Endothelial cell of umbilical vein (primary cell): ENCODE results near the gene SNRPA. TPM values are rescaled to one million over a fixed set of nuclear protein-coding genes. Genes with fewer than 3 reads are reported as not detected.

Source experiments
- BruUV-seq: library from RNA; stranded (reverse); fragments of 400-500 nt; replicated peaks from 2 replicates; lab custom pipeline; 2021; lab: Mats Ljungman, UMichigan
- CTCF ChIA-PET: fragments of 300-600, 350-600 bp; sonication (Branson Sonifier 250); formaldehyde crosslinking; loops from one replicate; lab custom pipeline; 2021; ENCODE audit warnings: antibody characterized with exemption, inconsistent platforms; lab: Charles Lee
- POLR2A ChIA-PET: fragments of 300-600, 350-600 bp; sonication (Branson Sonifier 250); formaldehyde crosslinking; loops from one replicate; lab custom pipeline; 2021; ENCODE audit warnings: antibody characterized with exemption, inconsistent platforms; lab: Charles Lee
- DNase-seq: peaks from one replicate; pipeline ENCODE4 v3.0.0-alpha.2; 2011; ENCODE audit warnings: low read depth, low spot score
- FAIRE-seq: peaks from 2 replicates; lab custom pipeline; 2011; peaks lifted over from hg19 to GRCh38; lab: Jason Lieb, UNC
- H2AFZ ChIP-seq: 2 replicates; pipeline ENCODE4 v1.6.0; 2012; ENCODE audit warnings: low read depth, low read length, control low read depth, inconsistent platforms
- H3K27ac ChIP-seq: 2 replicates; pipeline ENCODE4 v1.5.1; 2011; ENCODE audit warnings: low read depth, mild to moderate bottlenecking, control low read depth, low read length, moderate library complexity; ENCODE audit not compliant: insufficient read depth
- H3K27me3 ChIP-seq, 2 experiments: 2 replicates each; pipeline versions ENCODE4 v1.6.0 to v1.6.1; 2011; ENCODE audit warnings: low read length in 2 of 2, mixed read lengths in 1 of 2; ENCODE audit not compliant: control insufficient read depth in 2 of 2, insufficient read depth in 2 of 2
- H3K36me3 ChIP-seq, 2 experiments: 2 replicates in 1 of 2; 3 replicates in 1 of 2; pipeline ENCODE4 v1.5.1; 2011; ENCODE audit warnings: low read length in 2 of 2, mild to moderate bottlenecking in 1 of 2, moderate library complexity in 1 of 2; ENCODE audit not compliant: control insufficient read depth in 2 of 2, insufficient read depth in 2 of 2; ENCODE audit errors: extremely low read depth in 1 of 2
- H3K4me1 ChIP-seq: 3 replicates; pipeline ENCODE4 v1.5.1; 2011; ENCODE audit warnings: mild to moderate bottlenecking, low read length; ENCODE audit not compliant: control insufficient read depth, insufficient read depth; ENCODE audit errors: extremely low read depth
- H3K4me2 ChIP-seq: 2 replicates; pipeline ENCODE4 v1.6.1; 2011; ENCODE audit warnings: low read length, control low read depth, mixed read lengths; ENCODE audit not compliant: insufficient read depth
- H3K4me3 ChIP-seq, 3 experiments: fragments of 200-600 bp in 1 of 3; sonication (generic), shearing (Covaris generic) in 1 of 3; replicated peaks in 1 of 3; 2 replicates each; pipeline ENCODE4 v1.5.1; 2011 to 2016; ENCODE audit warnings: control low read depth in 3 of 3, low read length in 3 of 3, mild to moderate bottlenecking in 2 of 3, inconsistent platforms in 1 of 3, low read depth in 1 of 3, moderate library complexity in 1 of 3; ENCODE audit not compliant: insufficient read depth in 1 of 3
- H3K79me2 ChIP-seq: 2 replicates; pipeline ENCODE4 v1.6.0; 2012; ENCODE audit warnings: low read length, inconsistent platforms; ENCODE audit not compliant: control insufficient read depth, insufficient read depth
- H3K9ac ChIP-seq: replicated peaks from 2 replicates; pipeline ENCODE3; 2011; ENCODE audit warnings: low read length, control low read depth; ENCODE audit not compliant: insufficient read depth; ENCODE audit errors: extremely low read depth
- H3K9me1 ChIP-seq: replicated peaks from 3 replicates; pipeline ENCODE4 v1.6.0; 2011; ENCODE audit warnings: mild to moderate bottlenecking, low read length; ENCODE audit not compliant: control insufficient read depth, insufficient read depth; ENCODE audit errors: extremely low read depth
- H3K9me3 ChIP-seq: replicated peaks from 2 replicates; pipeline ENCODE4 v1.5.1; 2012; ENCODE audit warnings: low read length, inconsistent platforms; ENCODE audit not compliant: control insufficient read depth, insufficient read depth
- H4K20me1 ChIP-seq: replicated peaks from 2 replicates; pipeline ENCODE3; 2011; ENCODE audit warnings: mild to moderate bottlenecking, low read length; ENCODE audit not compliant: control insufficient read depth, insufficient read depth; ENCODE audit errors: extremely low read depth
- EZH2 ChIP-seq: IDR thresholded peaks from 2 replicates; pipeline ENCODE4 v1.6.1; 2012; ENCODE audit warnings: borderline replicate concordance, low read depth, mild to moderate bottlenecking, moderate library complexity, low read length, inconsistent platforms; ENCODE audit not compliant: severe bottlenecking
- FOS ChIP-seq: IDR thresholded peaks from 2 replicates; pipeline ENCODE4 v1.6.1; 2011; ENCODE audit warnings: mild to moderate bottlenecking, low read length, moderate library complexity, borderline replicate concordance; ENCODE audit not compliant: insufficient read depth
- GATA2 ChIP-seq: IDR thresholded peaks from 2 replicates; pipeline ENCODE4 v1.7.0; 2011; ENCODE audit warnings: low read depth, mild to moderate bottlenecking, moderate library complexity, mixed read lengths, low read length; ENCODE audit not compliant: insufficient read length, insufficient read depth
- JUN ChIP-seq: IDR thresholded peaks from 2 replicates; pipeline ENCODE4 v1.6.1; 2011; ENCODE audit warnings: borderline replicate concordance, low read depth; ENCODE audit not compliant: insufficient read length, insufficient read depth
- MYC ChIP-seq: IDR thresholded peaks from one replicate; pipeline ENCODE4 v1.6.1; 2011; ENCODE audit warnings: mild to moderate bottlenecking, low read depth, low read length
- POLR2A ChIP-seq: IDR thresholded peaks from 2 replicates; pipeline ENCODE4 v1.6.1; 2012; ENCODE audit warnings: low read depth, mild to moderate bottlenecking, control low read depth, low read length
- POLR2AphosphoS5 ChIP-seq: IDR thresholded peaks from 2 replicates; pipeline ENCODE4 v1.6.1; 2012; ENCODE audit warnings: low read depth, mild to moderate bottlenecking, control low read depth, low read length, moderate library complexity; ENCODE audit not compliant: insufficient read depth
- dilution Hi-C: fragments of 300-500 bp; cut with MboI; formaldehyde crosslinking; loops from one replicate; pipeline ENCODE4 v1.15.0; 2019; ENCODE audit warnings: low sequenced_read_pairs; ENCODE audit not compliant: extremely low pct_ligation_motif_present
- intact Hi-C: fragments of 100-400 bp; cut with micrococcal nuclease; formaldehyde crosslinking; loops from one replicate; pipeline ENCODE4 v1.10.0; 2022
- polyA plus RNA-seq, 4 experiments: library from polyadenylated mRNA; depleted of rRNA in 3 of 4; stranded (reverse) in 3 of 4; unstranded in 1 of 4; fragments of >200 nt; gene quantifications; 2 replicates each; pipeline versions ENCODE4 v1.2.1 to v1.2.3, GENCODE V29; 2011 to 2012; ENCODE audit warnings: missing spikeins in 1 of 4
- total RNA-seq: library from RNA; stranded (reverse); gene quantifications from 2 replicates; pipeline ENCODE4 v1.2.3, GENCODE V29; 2021
- TF ChIP-seq, protein P1 (sequence below), 2 donors: IDR thresholded peaks; 1 replicate in 1 of 2; 2 replicates in 1 of 2; pipeline ENCODE4 v1.5.1; 2011; ENCODE audit warnings: low read length in 2 of 2, mild to moderate bottlenecking in 2 of 2, moderate library complexity in 2 of 2, control low read depth in 1 of 2, inconsistent platforms in 1 of 2, low read depth in 1 of 2; ENCODE audit not compliant: insufficient read depth in 1 of 2; ENCODE audit errors: extremely low read depth in 1 of 2
- TF ChIP-seq, protein P2 (sequence below): IDR thresholded peaks from 2 replicates; pipeline ENCODE4 v1.6.1; 2011; ENCODE audit not compliant: insufficient read depth, insufficient read length

The SNRPA gene
- total and polyA plus RNA-seq, 2 donors (not counting 3 experiments of a cell fraction or from before 2014, with no cell fraction given): 84.6 to 131 TPM

DNA sequence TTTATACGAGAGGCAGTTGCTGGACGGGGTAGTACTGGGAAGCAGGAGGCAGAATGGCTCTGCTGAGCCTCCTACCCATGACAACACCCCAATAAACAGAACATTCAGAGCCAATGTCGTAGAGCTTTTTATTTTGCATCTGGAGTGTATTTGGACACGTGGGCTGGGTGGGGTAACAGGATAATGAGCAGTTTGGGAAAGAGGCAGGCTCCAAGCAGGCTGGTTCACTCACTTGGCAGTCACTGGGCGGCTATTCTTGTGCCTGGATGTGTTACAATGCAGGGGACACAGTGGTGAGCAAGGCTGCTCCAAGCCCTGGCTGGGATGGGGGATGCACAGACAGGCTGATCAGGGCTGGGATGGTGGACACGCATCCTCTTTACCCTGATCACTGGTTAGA, 10.3 kb upstream of the SNRPA start:
- Histone ChIP-seq H3K9ac (no peak overlapping the region), H3K9me1 (no peaks in the 10 kb centered on the region), H3K4me1 (peaks cover 9% of the 10 kb centered on the region), H4K20me1 (no peaks in the 10 kb centered on the region), H3K27ac (no peak overlapping the region), H3K36me3 (peaks cover 4 to 15% of the 10 kb centered on the region in 2 experiments), H3K79me2 (no peaks in the 10 kb centered on the region), H2AFZ (no peak overlapping the region), H3K4me3 (no peak overlapping the region), H3K27me3 (no peaks in the 10 kb centered on the region), H3K4me2 (no peak overlapping the region), H3K9me3 (no peaks in the 10 kb centered on the region)
- CTCF ChIA-PET: no interaction called here
- no TSS peak for BruUV-seq
- TF ChIP-seq, protein P1, sequence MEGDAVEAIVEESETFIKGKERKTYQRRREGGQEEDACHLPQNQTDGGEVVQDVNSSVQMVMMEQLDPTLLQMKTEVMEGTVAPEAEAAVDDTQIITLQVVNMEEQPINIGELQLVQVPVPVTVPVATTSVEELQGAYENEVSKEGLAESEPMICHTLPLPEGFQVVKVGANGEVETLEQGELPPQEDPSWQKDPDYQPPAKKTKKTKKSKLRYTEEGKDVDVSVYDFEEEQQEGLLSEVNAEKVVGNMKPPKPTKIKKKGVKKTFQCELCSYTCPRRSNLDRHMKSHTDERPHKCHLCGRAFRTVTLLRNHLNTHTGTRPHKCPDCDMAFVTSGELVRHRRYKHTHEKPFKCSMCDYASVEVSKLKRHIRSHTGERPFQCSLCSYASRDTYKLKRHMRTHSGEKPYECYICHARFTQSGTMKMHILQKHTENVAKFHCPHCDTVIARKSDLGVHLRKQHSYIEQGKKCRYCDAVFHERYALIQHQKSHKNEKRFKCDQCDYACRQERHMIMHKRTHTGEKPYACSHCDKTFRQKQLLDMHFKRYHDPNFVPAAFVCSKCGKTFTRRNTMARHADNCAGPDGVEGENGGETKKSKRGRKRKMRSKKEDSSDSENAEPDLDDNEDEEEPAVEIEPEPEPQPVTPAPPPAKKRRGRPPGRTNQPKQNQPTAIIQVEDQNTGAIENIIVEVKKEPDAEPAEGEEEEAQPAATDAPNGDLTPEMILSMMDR (IDR thresholded peaks at IDR 0.05; ENCODE audit: extremely low read depth in 1 of 2, insufficient read depth in 1 of 2, low read depth in 1 of 2, low read length in 2 of 2): no peak
- no peak for TF ChIP-seq MYC
- no peak for TF ChIP-seq POLR2AphosphoS5
- no peak for TF ChIP-seq FOS
- no peak for TF ChIP-seq POLR2A
- TF ChIP-seq EZH2: no peak
- no peak for TF ChIP-seq JUN
- no peak for TF ChIP-seq GATA2
- TF ChIP-seq, protein P2, sequence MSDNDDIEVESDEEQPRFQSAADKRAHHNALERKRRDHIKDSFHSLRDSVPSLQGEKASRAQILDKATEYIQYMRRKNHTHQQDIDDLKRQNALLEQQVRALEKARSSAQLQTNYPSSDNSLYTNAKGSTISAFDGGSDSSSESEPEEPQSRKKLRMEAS: no peak
- FAIRE-seq: no peak
- POLR2A ChIA-PET: no interaction called here
- intact Hi-C loops (no loop called here), dilution Hi-C loops (no loop called here)
- no peak for DNase-seq
